IMR-90 (cell line): ENCODE data around the gene TMPRSS6. TPM values are rescaled to one million over a fixed set of nuclear protein-coding genes. Genes with fewer than 3 reads are reported as not detected.

Experiments used
- ATAC-seq: fragments of 200-7000 bp; cut with Tn5 transposase; 2 replicates; pipeline ENCODE4 v1.9.1; 2020; ENCODE audit warnings: low read depth, mild to moderate bottlenecking, moderate library complexity
- BruUV-seq: library from RNA; stranded (reverse); fragments of 400-500 nt; replicated peaks from 2 replicates; lab custom pipeline; 2021; lab: Mats Ljungman, UMichigan
- CTCF ChIA-PET: fragments of 300-600 bp; formaldehyde crosslinking; extraction: SDS; loops from one replicate; lab custom pipeline; 2021; ENCODE audit warnings: antibody characterized with exemption; lab: Yijun Ruan, JAX
- POLR2A ChIA-PET: fragments of 300-600 bp; sonication (Branson Sonifier 250); formaldehyde crosslinking; loops from one replicate; lab custom pipeline; 2022; ENCODE audit warnings: antibody characterized with exemption; ENCODE audit not compliant: unreplicated experiment; lab: Charles Lee
- DNase-seq: peaks from one replicate; pipeline ENCODE4 v3.0.0; 2013
- H2AFZ ChIP-seq: replicated peaks from 2 replicates; pipeline ENCODE3; 2013; ENCODE audit warnings: low read length, mild to moderate bottlenecking; ENCODE audit not compliant: poor library complexity
- H2AK5ac ChIP-seq: 2 replicates; pipeline ENCODE4 v1.6.1; 2013; ENCODE audit warnings: low read depth, low read length, inconsistent platforms
- H2AK9ac ChIP-seq: replicated peaks from 2 replicates; pipeline ENCODE3; 2013; ENCODE audit warnings: mild to moderate bottlenecking, low read depth, low read length, moderate library complexity; ENCODE audit not compliant: poor library complexity
- H2BK120ac ChIP-seq: 2 replicates; pipeline ENCODE4 v1.6.1; 2013; ENCODE audit warnings: low read depth, low read length, inconsistent platforms
- H2BK15ac ChIP-seq: 3 replicates; pipeline ENCODE4 v1.6.1; 2013; ENCODE audit warnings: low read depth, low read length, inconsistent platforms
- H2BK20ac ChIP-seq: 2 replicates; pipeline ENCODE4 v1.6.1; 2013; ENCODE audit warnings: low read depth, mild to moderate bottlenecking, inconsistent platforms, low read length, moderate library complexity
- H2BK5ac ChIP-seq: 2 replicates; pipeline ENCODE4 v1.6.1; 2013; ENCODE audit warnings: mild to moderate bottlenecking, low read depth, low read length, inconsistent platforms; ENCODE audit not compliant: poor library complexity, severe bottlenecking
- H3K14ac ChIP-seq: replicated peaks from 2 replicates; pipeline ENCODE4 v1.6.1; 2013; ENCODE audit warnings: low read depth, low read length, inconsistent platforms
- H3K18ac ChIP-seq: 2 replicates; pipeline ENCODE4 v1.6.1; 2013; ENCODE audit warnings: low read depth, low read length, control low read depth
- H3K23ac ChIP-seq: 2 replicates; pipeline ENCODE4 v1.6.1; 2013; ENCODE audit warnings: low read depth, low read length, inconsistent platforms
- H3K27ac ChIP-seq: 2 replicates; pipeline ENCODE4 v1.5.1; 2013; ENCODE audit warnings: mild to moderate bottlenecking, control low read depth, low read length; ENCODE audit not compliant: insufficient read depth
- H3K27me3 ChIP-seq: 2 replicates; pipeline ENCODE4 v1.6.1; 2013; ENCODE audit warnings: low read length; ENCODE audit not compliant: control insufficient read depth, insufficient read depth
- H3K36me3 ChIP-seq: 2 replicates; pipeline ENCODE4 v1.6.1; 2013; ENCODE audit warnings: low read length, mixed read lengths; ENCODE audit not compliant: control insufficient read depth, insufficient read depth
- H3K4ac ChIP-seq: 2 replicates; pipeline ENCODE4 v1.6.1; 2013; ENCODE audit warnings: low read depth, low read length, inconsistent platforms
- H3K4me1 ChIP-seq: 2 replicates; pipeline ENCODE4 v1.6.1; 2013; ENCODE audit warnings: low read length, mixed read lengths; ENCODE audit not compliant: control insufficient read depth, insufficient read depth
- H3K4me2 ChIP-seq: 2 replicates; pipeline ENCODE4 v1.6.1; 2013; ENCODE audit warnings: low read depth, mild to moderate bottlenecking, control low read depth, low read length, moderate library complexity
- H3K4me3 ChIP-seq: 2 replicates; pipeline ENCODE4 v1.5.1; 2013; ENCODE audit warnings: low read depth, mild to moderate bottlenecking, control low read depth, low read length, moderate library complexity; ENCODE audit not compliant: insufficient read depth
- H3K56ac ChIP-seq: 2 replicates; pipeline ENCODE4 v1.6.1; 2013; ENCODE audit warnings: low read length, inconsistent platforms; ENCODE audit not compliant: insufficient read depth; ENCODE audit errors: extremely low read depth
- H3K79me1 ChIP-seq, 2 experiments: 2 replicates each; pipeline ENCODE4 v1.6.1; 2013; ENCODE audit warnings: low read length in 2 of 2, inconsistent platforms in 1 of 2, low read depth in 1 of 2
- H3K9ac ChIP-seq: 2 replicates; pipeline ENCODE4 v1.6.1; 2013; ENCODE audit warnings: low read depth, low read length, control low read depth
- H3K9me1 ChIP-seq: 2 replicates; pipeline ENCODE4 v1.6.1; 2013; ENCODE audit warnings: low read length, inconsistent platforms; ENCODE audit not compliant: insufficient read depth
- H3K9me3 ChIP-seq: 2 replicates; pipeline ENCODE4 v1.6.1; 2013; ENCODE audit warnings: low read length; ENCODE audit not compliant: control insufficient read depth, insufficient read depth
- H4K20me1 ChIP-seq: 2 replicates; pipeline ENCODE4 v1.6.1; 2013; ENCODE audit warnings: low read length, inconsistent platforms; ENCODE audit not compliant: insufficient read depth
- H4K5ac ChIP-seq: 2 replicates; pipeline ENCODE4 v1.6.1; 2013; ENCODE audit warnings: mild to moderate bottlenecking, low read depth, low read length, control low read depth
- H4K8ac ChIP-seq, 2 experiments: 2 replicates each; pipeline ENCODE4 v1.6.1; 2013; ENCODE audit warnings: low read depth in 2 of 2, low read length in 2 of 2, control low read depth in 1 of 2, inconsistent platforms in 1 of 2
- H4K91ac ChIP-seq: 2 replicates; pipeline ENCODE4 v1.6.1; 2013; ENCODE audit warnings: low read depth, low read length, inconsistent platforms; ENCODE audit not compliant: insufficient read depth
- WGBS, 2 experiments: methylation state at CpG; one replicate each; pipeline versions ENCODE4 v1.1.5 to v1.1.7; 2013; ENCODE audit warnings: missing lambda C conversion rate in 2 of 2; ENCODE audit not compliant: insufficient read length in 1 of 2; ENCODE audit errors: extremely low coverage in 2 of 2; 5-methylcytosine and 5-hydroxymethylcytosine counted together
- dilution Hi-C: fragments of 300-500 bp; cut with HindIII; formaldehyde crosslinking; loops from one replicate; pipeline ENCODE4 v1.14.3; 2018; ENCODE audit warnings: low sequenced_read_pairs; ENCODE audit not compliant: unreplicated experiment
- in situ Hi-C: fragments of 300-500 bp; cut with MboI; formaldehyde crosslinking; loops from 3 replicates; pipeline ENCODE4 v1.14.3; 2019; ENCODE audit warnings: low sequenced_read_pairs, inconsistent platforms, mixed read lengths
- intact Hi-C: fragments of 100-400 bp; cut with micrococcal nuclease; formaldehyde crosslinking; loops from 2 replicates; pipeline ENCODE4 v1.10.0; 2022
- polyA plus RNA-seq, 3 experiments: library from polyadenylated mRNA; depleted of rRNA; stranded (reverse); fragments of >200 nt; gene quantifications; 2 replicates each; pipeline ENCODE4 v1.2.3, GENCODE V29; 2012; ENCODE audit warnings: low replicate concordance in 1 of 3
- total RNA-seq: library from RNA; depleted of rRNA; stranded (reverse); fragments of >200 nt; gene quantifications from 2 replicates; pipeline ENCODE4 v1.2.3, GENCODE V29; 2012
- TF ChIP-seq, protein P1 (sequence below): fragments of 150-350 bp; IDR thresholded peaks from 2 replicates; pipeline ENCODE4 v1.6.1; 2017; ENCODE audit warnings: mild to moderate bottlenecking, antibody characterized with exemption, low read length, low read depth

Gene TMPRSS6
- total and polyA plus RNA-seq, 2 of the 4 experiments (the other 2 are of a cell fraction) = not detected

- intact Hi-C loops = no loop called here
- H2BK120ac ChIP-seq = no peak overlapping the region
- H3K27me3 ChIP-seq = peaks cover 72% of the 10 kb centered on the region
- no peak overlapping the region for H3K23ac ChIP-seq
- H3K9ac ChIP-seq = no peak overlapping the region
- H3K9me1 ChIP-seq = no peaks in the 10 kb centered on the region
- no peak overlapping the region for H3K14ac ChIP-seq
- H2BK15ac ChIP-seq = no peak overlapping the region
- no peak overlapping the region for H3K27ac ChIP-seq
- DNase-seq (no peak), ATAC-seq (no peak)
- no peak overlapping the region for H4K8ac ChIP-seq
- POLR2A ChIA-PET = no interaction called here
- H4K5ac ChIP-seq = no peak overlapping the region
- no peak overlapping the region for H2AFZ ChIP-seq
- H2BK20ac ChIP-seq = no peak overlapping the region
- H3K18ac ChIP-seq = no peak overlapping the region
- H3K79me1 ChIP-seq = no peaks in the 10 kb centered on the region
- no peaks in the 10 kb centered on the region for H3K9me3 ChIP-seq
- CTCF ChIA-PET = no interaction called here
- no TSS peak for BruUV-seq
- H2AK9ac ChIP-seq = no peak overlapping the region
- no peak overlapping the region for H3K4me3 ChIP-seq
- H2BK5ac ChIP-seq = no peak overlapping the region
- WGBS, 2 experiments = 78% methylated on average over 5 of the region's 13 CpGs; no CpG with 5 or more reads in 1 of the 2 experiments
- no peak overlapping the region for H3K56ac ChIP-seq
- no peak overlapping the region for H4K91ac ChIP-seq
- in situ Hi-C loops = no loop called here
- H3K4me2 ChIP-seq = no peak overlapping the region
- no peak overlapping the region for H3K4ac ChIP-seq
- dilution Hi-C loops = no loop called here
- H3K4me1 ChIP-seq = no peaks in the 10 kb centered on the region
- H4K20me1 ChIP-seq = no peaks in the 10 kb centered on the region
- H3K36me3 ChIP-seq = no peaks in the 10 kb centered on the region
- TF ChIP-seq, protein P1, sequence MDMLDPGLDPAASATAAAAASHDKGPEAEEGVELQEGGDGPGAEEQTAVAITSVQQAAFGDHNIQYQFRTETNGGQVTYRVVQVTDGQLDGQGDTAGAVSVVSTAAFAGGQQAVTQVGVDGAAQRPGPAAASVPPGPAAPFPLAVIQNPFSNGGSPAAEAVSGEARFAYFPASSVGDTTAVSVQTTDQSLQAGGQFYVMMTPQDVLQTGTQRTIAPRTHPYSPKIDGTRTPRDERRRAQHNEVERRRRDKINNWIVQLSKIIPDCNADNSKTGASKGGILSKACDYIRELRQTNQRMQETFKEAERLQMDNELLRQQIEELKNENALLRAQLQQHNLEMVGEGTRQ = no peak
- H2AK5ac ChIP-seq = no peak overlapping the region
Observed at GRCh38 chr22:37097346-37097745, 12.2 kb downstream of the TMPRSS6 start.
